ENCODE measurements around the gene EGLN2.

Gene EGLN2

GRCh38 chr19:40759352-40759751, 39.6 kb upstream of the EGLN2 start:
- no peak for TF ChIP-seq POLR2AphosphoS5 (IDR thresholded peaks at IDR 0.05; ENCODE audit: low read depth)
- no peak for TF ChIP-seq REST (IDR thresholded peaks at IDR 0.05; ENCODE audit: insufficient replicate concordance, low read depth)
- TF ChIP-seq, protein P1, sequence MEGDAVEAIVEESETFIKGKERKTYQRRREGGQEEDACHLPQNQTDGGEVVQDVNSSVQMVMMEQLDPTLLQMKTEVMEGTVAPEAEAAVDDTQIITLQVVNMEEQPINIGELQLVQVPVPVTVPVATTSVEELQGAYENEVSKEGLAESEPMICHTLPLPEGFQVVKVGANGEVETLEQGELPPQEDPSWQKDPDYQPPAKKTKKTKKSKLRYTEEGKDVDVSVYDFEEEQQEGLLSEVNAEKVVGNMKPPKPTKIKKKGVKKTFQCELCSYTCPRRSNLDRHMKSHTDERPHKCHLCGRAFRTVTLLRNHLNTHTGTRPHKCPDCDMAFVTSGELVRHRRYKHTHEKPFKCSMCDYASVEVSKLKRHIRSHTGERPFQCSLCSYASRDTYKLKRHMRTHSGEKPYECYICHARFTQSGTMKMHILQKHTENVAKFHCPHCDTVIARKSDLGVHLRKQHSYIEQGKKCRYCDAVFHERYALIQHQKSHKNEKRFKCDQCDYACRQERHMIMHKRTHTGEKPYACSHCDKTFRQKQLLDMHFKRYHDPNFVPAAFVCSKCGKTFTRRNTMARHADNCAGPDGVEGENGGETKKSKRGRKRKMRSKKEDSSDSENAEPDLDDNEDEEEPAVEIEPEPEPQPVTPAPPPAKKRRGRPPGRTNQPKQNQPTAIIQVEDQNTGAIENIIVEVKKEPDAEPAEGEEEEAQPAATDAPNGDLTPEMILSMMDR (IDR thresholded peaks at IDR 0.05; ENCODE audit: insufficient read depth, low read length), result no peak
- TF ChIP-seq SPI1 (IDR thresholded peaks at IDR 0.05; ENCODE audit: borderline replicate concordance, low read depth), result no peak
- no peak for TF ChIP-seq GABPA (IDR thresholded peaks at IDR 0.05; ENCODE audit: low read depth)
- no peak overlapping the region for H3K4me3 ChIP-seq (replicated peaks; ENCODE audit: insufficient read depth, low read length)
- no peak overlapping the region for H3K27ac ChIP-seq (replicated peaks)
- no peak for DNase-seq (ENCODE audit: low read depth in 1 of 2, low spot score in 1 of 2)
- no peaks in the 10 kb centered on the region for H3K27me3 ChIP-seq (ENCODE audit: insufficient read depth, poor library complexity, severe bottlenecking)

- TF ChIP-seq SPI1 (IDR thresholded peaks at IDR 0.05; ENCODE audit: borderline replicate concordance, low read depth) (no peak), GABPA (IDR thresholded peaks at IDR 0.05; ENCODE audit: low read depth) (no peak), REST (IDR thresholded peaks at IDR 0.05; ENCODE audit: insufficient replicate concordance, low read depth) (no peak), POLR2AphosphoS5 (IDR thresholded peaks at IDR 0.05; ENCODE audit: low read depth) (peak; percentile 21; the same call in 1 of the 2 replicates)
- TF ChIP-seq, protein P1 (IDR thresholded peaks at IDR 0.05; ENCODE audit: insufficient read depth, low read length), result no peak
- H3K27ac ChIP-seq (replicated peaks), result no peak overlapping the region
- H3K4me3 ChIP-seq (replicated peaks; ENCODE audit: insufficient read depth, low read length), result no peak overlapping the region
- no peak for DNase-seq (ENCODE audit: low read depth in 1 of 2, low spot score in 1 of 2)
- no peaks in the 10 kb centered on the region for H3K27me3 ChIP-seq (ENCODE audit: insufficient read depth, poor library complexity, severe bottlenecking)
Observed at GRCh38 chr19:40762754-40763470, 36.1 kb upstream of the EGLN2 start.

GRCh38 chr19:40763526-40763925, 35.5 kb upstream of the EGLN2 start:
- no peak for DNase-seq (ENCODE audit: low read depth in 1 of 2, low spot score in 1 of 2)
- TF ChIP-seq GABPA (IDR thresholded peaks at IDR 0.05; ENCODE audit: low read depth), result no peak
- no peak for TF ChIP-seq POLR2AphosphoS5 (IDR thresholded peaks at IDR 0.05; ENCODE audit: low read depth)
- TF ChIP-seq, protein P1 (IDR thresholded peaks at IDR 0.05; ENCODE audit: insufficient read depth, low read length), result no peak
- no peak for TF ChIP-seq REST (IDR thresholded peaks at IDR 0.05; ENCODE audit: insufficient replicate concordance, low read depth)
- no peak for TF ChIP-seq SPI1 (IDR thresholded peaks at IDR 0.05; ENCODE audit: borderline replicate concordance, low read depth)
- Histone ChIP-seq H3K4me3 (replicated peaks; ENCODE audit: insufficient read depth, low read length) (no peak overlapping the region), H3K27me3 (ENCODE audit: insufficient read depth, poor library complexity, severe bottlenecking) (no peaks in the 10 kb centered on the region), H3K27ac (replicated peaks) (no peak overlapping the region)

All from HL-60 (cell line).